ENCODE data around the gene HEMK1. TPM values are rescaled to one million over a fixed set of nuclear protein-coding genes. Genes with fewer than 3 reads are reported as not detected.

HEMK1 gene
- total RNA-seq, 1 experiment from 2014 or later, result 20.9 TPM

DNA sequence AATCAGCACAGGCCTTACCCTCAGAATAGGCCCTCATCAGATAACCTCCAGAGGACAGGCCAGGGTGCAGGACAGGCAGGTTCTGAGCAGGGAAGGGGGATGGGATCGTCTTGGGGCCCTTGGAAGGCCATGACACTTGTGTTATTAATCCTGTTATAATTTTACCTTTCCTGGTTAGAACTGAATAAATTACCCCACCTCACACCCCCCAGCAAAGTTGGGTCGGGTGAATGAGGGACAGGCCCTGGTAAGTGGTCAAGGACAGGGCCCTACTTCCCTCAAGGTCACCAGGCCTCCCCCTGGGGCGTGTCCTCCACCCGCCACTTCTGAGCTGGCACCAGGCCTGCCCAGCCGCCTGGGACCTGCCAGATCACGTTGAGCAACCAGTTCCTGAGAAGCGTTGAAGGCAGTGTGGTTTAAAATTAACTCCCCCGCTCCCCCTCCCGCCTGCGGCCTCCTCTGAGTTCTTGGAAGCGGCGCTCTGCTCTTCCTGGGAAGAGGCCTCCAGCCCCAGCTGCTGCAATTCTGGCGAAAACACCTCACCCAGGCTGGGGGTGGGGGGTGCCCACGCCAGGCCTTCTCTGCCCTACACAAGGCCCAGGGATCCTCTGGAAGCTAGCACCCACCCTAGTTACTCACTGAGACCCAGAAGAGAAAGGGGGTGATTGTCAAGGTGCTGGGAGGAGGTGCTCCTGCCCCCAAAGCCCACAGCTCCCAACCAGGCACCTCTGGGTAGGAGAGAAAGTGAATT, 31.7 kb downstream of the HEMK1 start:
- ATAC-seq, result peak; percentile 33
- Mint-ChIP-seq H3K27ac (no peak overlapping the region; the same call in 1 of the 2 replicates), H3K36me3 (no peaks in the 10 kb centered on the region), H3K4me1 (no peaks in the 10 kb centered on the region), H3K4me3 (no peak overlapping the region), H3K27me3 (ENCODE audit: low read depth) (peaks cover 3% of the 10 kb centered on the region), H3K9me3 (no peaks in the 10 kb centered on the region)
- TF ChIP-seq GABPB1 (CRISPR knock-in tag; IDR thresholded peaks at IDR 0.05) (peak; percentile 78), FOXK1 (CRISPR knock-in tag; IDR thresholded peaks at IDR 0.05) (no peak), IRF2 (CRISPR knock-in tag; IDR thresholded peaks at IDR 0.05; ENCODE audit: borderline replicate concordance, low read depth) (no peak), ZNF671 (CRISPR knock-in tag; IDR thresholded peaks at IDR 0.05) (no peak), NFYB (CRISPR knock-in tag; conservative IDR thresholded peaks at IDR 0.05; ENCODE audit: low read depth) (no peak)
- ChIA-PET CTCF (interaction anchor here (2.4 to 3.2 kb wide), 2 partner anchors 11 to 32 kb away, joined by 5 to 24 read pairs; partner anchors contain the start of genes CISH and HEMK1), POLR2A (no interaction called here)
- no peak for DNase-seq (ENCODE audit: low spot score)

DNA sequence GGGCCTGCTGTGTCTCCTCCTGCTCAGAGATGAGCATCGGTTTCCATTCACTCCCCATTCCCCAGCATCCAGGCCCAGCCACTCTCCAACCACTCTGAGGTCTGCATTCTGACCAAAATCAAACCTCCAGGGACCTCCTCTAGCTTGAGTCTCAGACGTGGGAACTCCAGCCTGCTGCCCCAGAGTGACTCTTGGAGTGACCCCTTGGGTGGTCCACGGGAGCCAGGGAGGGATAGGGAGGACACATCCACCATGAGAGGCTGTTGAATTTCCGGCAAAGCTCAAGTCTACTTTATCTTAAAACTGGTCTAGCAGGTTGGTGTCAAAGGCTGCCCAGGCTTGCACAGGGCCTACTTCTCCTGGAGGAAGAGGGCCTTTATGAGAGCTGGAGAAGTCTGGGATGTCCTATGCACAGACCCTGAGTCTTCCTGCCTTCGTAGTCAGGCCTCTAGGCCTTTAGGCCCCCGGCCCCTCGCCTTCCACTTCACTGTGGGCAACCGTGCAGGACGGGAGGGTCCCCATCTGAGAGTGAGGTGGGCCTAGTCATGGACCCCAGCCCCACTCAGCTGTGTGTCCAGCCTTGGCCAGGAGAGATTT, 33.4 kb downstream of the HEMK1 start:
- Mint-ChIP-seq H3K27ac (no peak overlapping the region), H3K36me3 (no peaks in the 10 kb centered on the region)
- no peak for DNase-seq (ENCODE audit: low spot score)
- TF ChIP-seq, protein P1, sequence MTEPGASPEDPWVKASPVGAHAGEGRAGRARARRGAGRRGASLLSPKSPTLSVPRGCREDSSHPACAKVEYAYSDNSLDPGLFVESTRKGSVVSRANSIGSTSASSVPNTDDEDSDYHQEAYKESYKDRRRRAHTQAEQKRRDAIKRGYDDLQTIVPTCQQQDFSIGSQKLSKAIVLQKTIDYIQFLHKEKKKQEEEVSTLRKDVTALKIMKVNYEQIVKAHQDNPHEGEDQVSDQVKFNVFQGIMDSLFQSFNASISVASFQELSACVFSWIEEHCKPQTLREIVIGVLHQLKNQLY (CRISPR knock-in tag; IDR thresholded peaks at IDR 0.05), result no peak
- TF ChIP-seq, protein P2, sequence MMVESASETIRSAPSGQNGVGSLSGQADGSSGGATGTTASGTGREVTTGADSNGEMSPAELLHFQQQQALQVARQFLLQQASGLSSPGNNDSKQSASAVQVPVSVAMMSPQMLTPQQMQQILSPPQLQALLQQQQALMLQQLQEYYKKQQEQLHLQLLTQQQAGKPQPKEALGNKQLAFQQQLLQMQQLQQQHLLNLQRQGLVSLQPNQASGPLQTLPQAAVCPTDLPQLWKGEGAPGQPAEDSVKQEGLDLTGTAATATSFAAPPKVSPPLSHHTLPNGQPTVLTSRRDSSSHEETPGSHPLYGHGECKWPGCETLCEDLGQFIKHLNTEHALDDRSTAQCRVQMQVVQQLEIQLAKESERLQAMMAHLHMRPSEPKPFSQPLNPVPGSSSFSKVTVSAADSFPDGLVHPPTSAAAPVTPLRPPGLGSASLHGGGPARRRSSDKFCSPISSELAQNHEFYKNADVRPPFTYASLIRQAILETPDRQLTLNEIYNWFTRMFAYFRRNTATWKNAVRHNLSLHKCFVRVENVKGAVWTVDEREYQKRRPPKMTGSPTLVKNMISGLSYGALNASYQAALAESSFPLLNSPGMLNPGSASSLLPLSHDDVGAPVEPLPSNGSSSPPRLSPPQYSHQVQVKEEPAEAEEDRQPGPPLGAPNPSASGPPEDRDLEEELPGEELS (CRISPR knock-in tag; IDR thresholded peaks at IDR 0.05), result no peak
- TF ChIP-seq ETV6 (CRISPR knock-in tag; IDR thresholded peaks at IDR 0.05) (no peak), NR3C1 (CRISPR knock-in tag; conservative IDR thresholded peaks at IDR 0.05; ENCODE audit: low read depth) (no peak), GABPB1 (CRISPR knock-in tag; IDR thresholded peaks at IDR 0.05) (no peak), FOXJ3 (CRISPR knock-in tag; IDR thresholded peaks at IDR 0.05; ENCODE audit: borderline replicate concordance) (no peak), TEAD4 (CRISPR knock-in tag; IDR thresholded peaks at IDR 0.05) (no peak), IRF2 (CRISPR knock-in tag; IDR thresholded peaks at IDR 0.05; ENCODE audit: borderline replicate concordance, low read depth) (no peak), ZNF232 (CRISPR knock-in tag; IDR thresholded peaks at IDR 0.05) (no peak), SP1 (CRISPR knock-in tag; conservative IDR thresholded peaks at IDR 0.05) (no peak)
- TF ChIP-seq, protein P3, sequence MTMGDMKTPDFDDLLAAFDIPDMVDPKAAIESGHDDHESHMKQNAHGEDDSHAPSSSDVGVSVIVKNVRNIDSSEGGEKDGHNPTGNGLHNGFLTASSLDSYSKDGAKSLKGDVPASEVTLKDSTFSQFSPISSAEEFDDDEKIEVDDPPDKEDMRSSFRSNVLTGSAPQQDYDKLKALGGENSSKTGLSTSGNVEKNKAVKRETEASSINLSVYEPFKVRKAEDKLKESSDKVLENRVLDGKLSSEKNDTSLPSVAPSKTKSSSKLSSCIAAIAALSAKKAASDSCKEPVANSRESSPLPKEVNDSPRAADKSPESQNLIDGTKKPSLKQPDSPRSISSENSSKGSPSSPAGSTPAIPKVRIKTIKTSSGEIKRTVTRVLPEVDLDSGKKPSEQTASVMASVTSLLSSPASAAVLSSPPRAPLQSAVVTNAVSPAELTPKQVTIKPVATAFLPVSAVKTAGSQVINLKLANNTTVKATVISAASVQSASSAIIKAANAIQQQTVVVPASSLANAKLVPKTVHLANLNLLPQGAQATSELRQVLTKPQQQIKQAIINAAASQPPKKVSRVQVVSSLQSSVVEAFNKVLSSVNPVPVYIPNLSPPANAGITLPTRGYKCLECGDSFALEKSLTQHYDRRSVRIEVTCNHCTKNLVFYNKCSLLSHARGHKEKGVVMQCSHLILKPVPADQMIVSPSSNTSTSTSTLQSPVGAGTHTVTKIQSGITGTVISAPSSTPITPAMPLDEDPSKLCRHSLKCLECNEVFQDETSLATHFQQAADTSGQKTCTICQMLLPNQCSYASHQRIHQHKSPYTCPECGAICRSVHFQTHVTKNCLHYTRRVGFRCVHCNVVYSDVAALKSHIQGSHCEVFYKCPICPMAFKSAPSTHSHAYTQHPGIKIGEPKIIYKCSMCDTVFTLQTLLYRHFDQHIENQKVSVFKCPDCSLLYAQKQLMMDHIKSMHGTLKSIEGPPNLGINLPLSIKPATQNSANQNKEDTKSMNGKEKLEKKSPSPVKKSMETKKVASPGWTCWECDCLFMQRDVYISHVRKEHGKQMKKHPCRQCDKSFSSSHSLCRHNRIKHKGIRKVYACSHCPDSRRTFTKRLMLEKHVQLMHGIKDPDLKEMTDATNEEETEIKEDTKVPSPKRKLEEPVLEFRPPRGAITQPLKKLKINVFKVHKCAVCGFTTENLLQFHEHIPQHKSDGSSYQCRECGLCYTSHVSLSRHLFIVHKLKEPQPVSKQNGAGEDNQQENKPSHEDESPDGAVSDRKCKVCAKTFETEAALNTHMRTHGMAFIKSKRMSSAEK (CRISPR knock-in tag; IDR thresholded peaks at IDR 0.05; ENCODE audit: borderline replicate concordance), result no peak
- TF ChIP-seq, protein P4, sequence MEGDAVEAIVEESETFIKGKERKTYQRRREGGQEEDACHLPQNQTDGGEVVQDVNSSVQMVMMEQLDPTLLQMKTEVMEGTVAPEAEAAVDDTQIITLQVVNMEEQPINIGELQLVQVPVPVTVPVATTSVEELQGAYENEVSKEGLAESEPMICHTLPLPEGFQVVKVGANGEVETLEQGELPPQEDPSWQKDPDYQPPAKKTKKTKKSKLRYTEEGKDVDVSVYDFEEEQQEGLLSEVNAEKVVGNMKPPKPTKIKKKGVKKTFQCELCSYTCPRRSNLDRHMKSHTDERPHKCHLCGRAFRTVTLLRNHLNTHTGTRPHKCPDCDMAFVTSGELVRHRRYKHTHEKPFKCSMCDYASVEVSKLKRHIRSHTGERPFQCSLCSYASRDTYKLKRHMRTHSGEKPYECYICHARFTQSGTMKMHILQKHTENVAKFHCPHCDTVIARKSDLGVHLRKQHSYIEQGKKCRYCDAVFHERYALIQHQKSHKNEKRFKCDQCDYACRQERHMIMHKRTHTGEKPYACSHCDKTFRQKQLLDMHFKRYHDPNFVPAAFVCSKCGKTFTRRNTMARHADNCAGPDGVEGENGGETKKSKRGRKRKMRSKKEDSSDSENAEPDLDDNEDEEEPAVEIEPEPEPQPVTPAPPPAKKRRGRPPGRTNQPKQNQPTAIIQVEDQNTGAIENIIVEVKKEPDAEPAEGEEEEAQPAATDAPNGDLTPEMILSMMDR (IDR thresholded peaks at IDR 0.05), result no peak
- TF ChIP-seq, protein P5, sequence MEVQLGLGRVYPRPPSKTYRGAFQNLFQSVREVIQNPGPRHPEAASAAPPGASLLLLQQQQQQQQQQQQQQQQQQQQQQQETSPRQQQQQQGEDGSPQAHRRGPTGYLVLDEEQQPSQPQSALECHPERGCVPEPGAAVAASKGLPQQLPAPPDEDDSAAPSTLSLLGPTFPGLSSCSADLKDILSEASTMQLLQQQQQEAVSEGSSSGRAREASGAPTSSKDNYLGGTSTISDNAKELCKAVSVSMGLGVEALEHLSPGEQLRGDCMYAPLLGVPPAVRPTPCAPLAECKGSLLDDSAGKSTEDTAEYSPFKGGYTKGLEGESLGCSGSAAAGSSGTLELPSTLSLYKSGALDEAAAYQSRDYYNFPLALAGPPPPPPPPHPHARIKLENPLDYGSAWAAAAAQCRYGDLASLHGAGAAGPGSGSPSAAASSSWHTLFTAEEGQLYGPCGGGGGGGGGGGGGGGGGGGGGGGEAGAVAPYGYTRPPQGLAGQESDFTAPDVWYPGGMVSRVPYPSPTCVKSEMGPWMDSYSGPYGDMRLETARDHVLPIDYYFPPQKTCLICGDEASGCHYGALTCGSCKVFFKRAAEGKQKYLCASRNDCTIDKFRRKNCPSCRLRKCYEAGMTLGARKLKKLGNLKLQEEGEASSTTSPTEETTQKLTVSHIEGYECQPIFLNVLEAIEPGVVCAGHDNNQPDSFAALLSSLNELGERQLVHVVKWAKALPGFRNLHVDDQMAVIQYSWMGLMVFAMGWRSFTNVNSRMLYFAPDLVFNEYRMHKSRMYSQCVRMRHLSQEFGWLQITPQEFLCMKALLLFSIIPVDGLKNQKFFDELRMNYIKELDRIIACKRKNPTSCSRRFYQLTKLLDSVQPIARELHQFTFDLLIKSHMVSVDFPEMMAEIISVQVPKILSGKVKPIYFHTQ (CRISPR knock-in tag; IDR thresholded peaks at IDR 0.05), result no peak

More for the DNA sequence above, 33.4 kb downstream of the HEMK1 start:
- Mint-ChIP-seq H3K9me3 (no peaks in the 10 kb centered on the region), H3K4me3 (no peak overlapping the region), H3K4me1 (no peaks in the 10 kb centered on the region), H3K27me3 (ENCODE audit: low read depth) (peaks cover 3% of the 10 kb centered on the region)
- ChIA-PET CTCF (interaction anchor here (0.9 to 3.2 kb wide), 4 partner anchors 9 to 776 kb away, joined by 3 to 24 read pairs (median 4); partner anchors contain the start of genes CISH and HEMK1), POLR2A (interaction anchor here (1.1 kb wide), 1 partner anchor 34 kb away, joined by 4 read pairs; the partner anchor contains the start of gene HEMK1)
- no peak for ATAC-seq
